Activated CD4-positive, alpha-beta T cell treated with anti-CD3 and anti-CD28 coated beads, Interleukin-2, amount 10 ng/mL, durations not matched to agents 24 days and 14 days (primary cell): ENCODE data around the gene ASIC4. TPM values are rescaled to one million over a fixed set of nuclear protein-coding genes. Genes with fewer than 3 reads are reported as not detected.

Source experiments
- DNase-seq: peaks from one replicate; pipeline ENCODE4 v3.0.0; 2022
- H3K27ac Mint-ChIP-seq: one replicate; pipeline ENCODE4 v1.8.0; 2022; ENCODE audit warnings: mild to moderate bottlenecking, mixed read lengths
- H3K27me3 Mint-ChIP-seq: one replicate; pipeline ENCODE4 v1.8.0; 2022; ENCODE audit warnings: mixed read lengths
- H3K36me3 Mint-ChIP-seq: one replicate; pipeline ENCODE4 v1.8.0; 2022; ENCODE audit warnings: low read depth, mild to moderate bottlenecking, mixed read lengths
- H3K4me1 Mint-ChIP-seq: one replicate; pipeline ENCODE4 v1.8.0; 2021; ENCODE audit warnings: mixed read lengths
- H3K4me3 Mint-ChIP-seq: one replicate; pipeline ENCODE4 v1.8.0; 2022; ENCODE audit warnings: mild to moderate bottlenecking, moderate library complexity, mixed read lengths
- H3K9me3 Mint-ChIP-seq: one replicate; pipeline ENCODE4 v1.8.0; 2021; ENCODE audit warnings: mixed read lengths
- intact Hi-C: fragments of 100-400 bp; cut with micrococcal nuclease; formaldehyde crosslinking; loops from one replicate; pipeline ENCODE4 v1.15.1; 2023
- total RNA-seq: library from RNA; stranded (reverse); gene quantifications from 2 replicates; pipeline ENCODE4 v1.2.3, GENCODE V29; 2022

The ASIC4 gene
- total RNA-seq = not detected in 2 replicates

DNA sequence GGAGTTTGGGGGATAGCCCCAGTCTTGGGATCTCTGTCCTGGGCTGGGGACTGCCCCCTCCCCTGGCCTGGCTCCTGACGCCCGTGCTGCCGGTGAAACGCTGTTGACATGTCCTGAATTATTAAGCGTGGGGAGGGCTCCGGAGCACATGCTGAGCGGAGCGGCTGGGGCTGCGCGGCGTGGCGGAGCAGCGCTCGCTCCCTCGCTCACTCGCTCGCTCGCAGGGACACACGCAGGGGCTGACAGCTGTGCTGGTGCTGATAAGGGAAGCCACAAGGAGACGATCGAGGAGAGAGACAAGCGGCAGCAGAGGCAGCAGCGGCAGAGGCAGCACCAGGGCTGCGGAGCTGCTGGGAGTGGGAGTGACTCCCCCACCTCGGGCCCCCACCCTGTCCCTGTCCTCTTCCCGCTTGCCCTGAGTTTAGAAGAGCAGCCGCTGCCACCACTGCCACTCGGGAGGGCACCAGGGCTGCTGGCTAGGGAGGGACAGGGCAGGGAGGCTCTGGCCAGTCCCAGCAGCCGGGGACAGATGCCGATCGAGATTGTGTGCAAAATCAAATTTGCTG, at the start of gene ASIC4:
ASIC4 (plus strand) TSS at position 287 of the 566 bp plus-strand sequence; CDS start at position 530, 243 bp downstream.
- H3K27ac Mint-ChIP-seq = no peak within 1 kb of the TSS
- no peak for DNase-seq
- intact Hi-C loops = no loop called here

DNA sequence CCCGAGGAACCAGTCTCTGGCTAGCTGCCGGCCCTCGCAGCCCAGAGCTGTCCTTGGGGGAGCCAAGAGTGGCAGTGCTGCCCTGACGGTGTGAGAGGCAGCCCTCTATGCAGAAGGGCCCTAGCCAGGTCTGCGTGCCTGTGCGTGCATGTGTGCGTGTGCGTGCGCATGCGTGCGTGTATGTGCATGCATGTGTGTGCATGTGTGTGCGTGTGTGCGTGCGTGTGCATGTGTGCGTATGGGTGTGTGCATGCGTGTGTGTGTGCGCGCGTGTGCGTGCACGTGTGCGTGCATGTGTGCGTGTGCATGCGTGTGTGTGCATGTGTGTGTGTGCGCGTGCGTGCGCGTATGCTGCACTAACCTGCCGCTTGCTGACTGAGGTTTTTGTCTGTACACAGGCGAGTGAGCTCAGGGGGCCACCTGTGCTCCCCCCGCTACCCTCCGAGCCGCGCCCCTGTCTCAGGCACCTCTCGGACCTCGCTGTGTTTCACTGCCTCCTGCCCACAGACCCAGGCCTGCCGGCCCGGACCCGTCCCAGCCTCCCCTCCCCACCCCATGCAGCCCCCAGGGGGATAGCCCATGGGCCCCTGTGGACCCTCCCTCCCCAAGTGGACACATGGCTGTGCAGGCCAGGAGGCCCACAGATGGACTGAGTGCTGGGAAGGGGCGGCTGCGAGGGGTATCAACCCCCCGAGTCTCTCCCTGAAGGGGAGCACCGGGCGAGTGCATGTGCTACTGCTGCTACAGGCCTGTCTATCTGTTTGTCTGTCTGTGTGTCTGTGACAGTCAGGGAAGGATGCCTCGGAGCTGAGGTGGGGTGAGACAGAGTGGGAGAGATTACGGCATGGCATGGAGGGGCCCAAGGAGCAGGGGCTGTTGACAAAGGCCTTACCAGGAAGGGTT, 48.4 kb upstream of the ASIC4 start:
- Mint-ChIP-seq H3K36me3 (no peaks in the 10 kb centered on the region), H3K4me3 (no peak overlapping the region), H3K27me3 (no peaks in the 10 kb centered on the region), H3K4me1 (no peaks in the 10 kb centered on the region), H3K27ac (no peak overlapping the region), H3K9me3 (no peaks in the 10 kb centered on the region)
- no peak for DNase-seq
- intact Hi-C loops = no loop called here

More for the DNA sequence above, at the start of gene ASIC4:
- no peak within 1 kb of the TSS for H3K4me3 Mint-ChIP-seq
- H3K4me1 Mint-ChIP-seq = peaks cover 12% of the 10 kb centered on the region
- peaks cover 68% of the 10 kb centered on the region for H3K27me3 Mint-ChIP-seq
- no peaks in the 10 kb centered on the region for H3K36me3 Mint-ChIP-seq
- H3K9me3 Mint-ChIP-seq = no peaks in the 10 kb centered on the region

DNA sequence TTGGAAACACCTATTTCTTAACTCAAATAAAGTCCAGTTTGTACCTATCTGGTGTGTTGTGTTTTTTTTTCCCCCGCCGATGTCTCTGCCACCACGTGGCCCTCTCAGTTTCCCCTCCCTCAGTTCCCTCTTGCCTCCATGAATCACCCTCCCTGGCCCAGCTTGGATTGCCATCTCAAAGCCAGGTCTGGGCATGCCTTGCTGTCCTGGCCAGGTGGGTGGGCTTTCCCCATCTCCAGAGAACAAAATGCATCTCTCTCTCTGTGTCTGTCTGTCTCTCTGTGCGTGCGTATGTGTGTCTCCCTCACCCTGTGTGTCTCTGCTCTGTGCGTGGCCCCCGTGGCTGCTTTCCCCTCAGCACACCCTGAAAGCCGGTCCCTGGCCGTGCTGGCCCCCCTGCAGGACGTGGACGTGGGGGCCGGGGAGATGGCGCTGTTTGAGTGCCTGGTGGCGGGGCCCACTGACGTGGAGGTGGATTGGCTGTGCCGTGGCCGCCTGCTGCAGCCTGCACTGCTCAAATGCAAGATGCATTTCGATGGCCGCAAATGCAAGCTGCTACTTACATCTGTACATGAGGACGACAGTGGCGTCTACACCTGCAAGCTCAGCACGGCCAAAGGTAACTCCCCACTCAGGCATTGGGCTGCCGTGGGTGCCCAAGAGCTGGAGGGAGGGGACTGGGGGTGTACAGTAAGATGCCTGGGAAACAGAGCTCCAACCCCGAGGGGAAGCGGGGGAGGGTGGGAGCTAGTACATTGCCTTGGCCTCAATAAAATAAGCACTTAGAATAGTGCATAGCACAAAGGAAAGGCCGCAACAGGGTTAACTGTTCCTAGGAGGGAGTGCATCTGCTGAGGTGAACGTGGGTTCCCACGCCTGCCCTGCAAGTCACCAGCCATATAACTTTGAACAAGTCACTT, 47.2 kb upstream of the ASIC4 start:
- Mint-ChIP-seq H3K9me3 (no peaks in the 10 kb centered on the region), H3K4me1 (no peaks in the 10 kb centered on the region), H3K27me3 (no peaks in the 10 kb centered on the region), H3K4me3 (no peak overlapping the region), H3K36me3 (no peaks in the 10 kb centered on the region), H3K27ac (no peak overlapping the region)
- intact Hi-C loops = no loop called here
- no peak for DNase-seq

GRCh38 chr2:219467736-219468075, 46.6 kb upstream of the ASIC4 start:
- no peaks in the 10 kb centered on the region for H3K27me3 Mint-ChIP-seq
- H3K4me1 Mint-ChIP-seq = no peaks in the 10 kb centered on the region
- DNase-seq = no peak
- intact Hi-C loops = no loop called here
- H3K9me3 Mint-ChIP-seq = no peaks in the 10 kb centered on the region
- H3K27ac Mint-ChIP-seq = no peak overlapping the region
- no peak overlapping the region for H3K4me3 Mint-ChIP-seq
- H3K36me3 Mint-ChIP-seq = no peaks in the 10 kb centered on the region

DNA sequence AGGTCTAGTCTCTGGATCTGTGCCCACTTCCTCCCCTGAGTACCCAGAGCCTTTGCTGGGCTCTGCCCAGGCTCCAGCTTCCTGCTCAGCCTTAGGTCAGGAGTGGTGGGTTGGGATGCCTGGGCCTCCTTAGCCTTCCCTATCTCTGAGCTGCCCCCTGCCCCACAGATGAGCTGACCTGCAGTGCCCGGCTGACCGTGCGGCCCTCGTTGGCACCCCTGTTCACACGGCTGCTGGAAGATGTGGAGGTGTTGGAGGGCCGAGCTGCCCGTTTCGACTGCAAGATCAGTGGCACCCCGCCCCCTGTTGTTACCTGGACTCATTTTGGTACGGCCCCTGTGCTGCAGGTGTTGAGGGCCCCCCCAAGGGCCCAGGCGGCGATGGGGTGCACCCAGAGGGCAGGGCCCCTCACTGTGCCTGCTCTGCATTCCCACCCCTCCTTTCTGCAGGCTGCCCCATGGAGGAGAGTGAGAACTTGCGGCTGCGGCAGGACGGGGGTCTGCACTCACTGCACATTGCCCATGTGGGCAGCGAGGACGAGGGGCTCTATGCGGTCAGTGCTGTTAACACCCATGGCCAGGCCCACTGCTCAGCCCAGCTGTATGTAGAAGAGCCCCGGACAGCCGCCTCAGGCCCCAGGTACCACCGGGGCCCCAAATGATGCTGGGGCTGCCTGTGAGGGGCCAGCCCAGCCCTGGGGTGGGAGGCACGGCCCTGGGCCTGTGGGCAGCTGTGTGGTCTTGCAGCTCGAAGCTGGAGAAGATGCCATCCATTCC, 45.7 kb upstream of the ASIC4 start:
- H3K9me3 Mint-ChIP-seq = no peaks in the 10 kb centered on the region
- no peaks in the 10 kb centered on the region for H3K36me3 Mint-ChIP-seq
- DNase-seq = no peak
- H3K4me3 Mint-ChIP-seq = no peak overlapping the region
- no peaks in the 10 kb centered on the region for H3K27me3 Mint-ChIP-seq
- H3K27ac Mint-ChIP-seq = no peak overlapping the region
- H3K4me1 Mint-ChIP-seq = no peaks in the 10 kb centered on the region
- intact Hi-C loops = no loop called here

GRCh38 chr2:219469186-219469724, 45.0 kb upstream of the ASIC4 start:
- H3K36me3 Mint-ChIP-seq = no peaks in the 10 kb centered on the region
- no peak overlapping the region for H3K4me3 Mint-ChIP-seq
- H3K27ac Mint-ChIP-seq = no peak overlapping the region
- DNase-seq = no peak
- no peaks in the 10 kb centered on the region for H3K9me3 Mint-ChIP-seq
- H3K27me3 Mint-ChIP-seq = no peaks in the 10 kb centered on the region
- intact Hi-C loops = no loop called here
- H3K4me1 Mint-ChIP-seq = no peaks in the 10 kb centered on the region

DNA sequence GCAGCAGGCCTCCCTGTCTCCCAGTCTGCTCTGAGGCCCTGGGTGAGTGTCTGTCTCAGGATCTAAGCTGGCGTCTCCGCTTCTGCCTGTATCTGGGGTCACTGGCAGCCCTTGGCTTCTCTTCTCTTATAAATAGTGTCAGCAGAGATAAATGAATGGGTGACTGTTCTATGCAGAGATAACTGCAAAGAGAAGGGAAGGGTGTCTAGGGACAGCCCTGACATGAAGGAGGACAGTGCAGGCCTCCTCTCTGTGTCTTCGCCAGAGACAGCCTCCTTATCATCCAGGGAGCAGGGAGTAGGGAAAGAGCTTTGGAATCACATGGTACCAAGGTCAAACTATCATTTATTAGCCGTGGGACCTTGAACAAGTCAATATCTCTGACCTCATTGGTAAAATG, 43.9 kb upstream of the ASIC4 start:
- Mint-ChIP-seq H3K4me1 (no peaks in the 10 kb centered on the region), H3K4me3 (no peak overlapping the region), H3K27ac (no peak overlapping the region), H3K27me3 (no peaks in the 10 kb centered on the region), H3K9me3 (no peaks in the 10 kb centered on the region), H3K36me3 (no peaks in the 10 kb centered on the region)
- DNase-seq = no peak
- intact Hi-C loops = no loop called here

DNA sequence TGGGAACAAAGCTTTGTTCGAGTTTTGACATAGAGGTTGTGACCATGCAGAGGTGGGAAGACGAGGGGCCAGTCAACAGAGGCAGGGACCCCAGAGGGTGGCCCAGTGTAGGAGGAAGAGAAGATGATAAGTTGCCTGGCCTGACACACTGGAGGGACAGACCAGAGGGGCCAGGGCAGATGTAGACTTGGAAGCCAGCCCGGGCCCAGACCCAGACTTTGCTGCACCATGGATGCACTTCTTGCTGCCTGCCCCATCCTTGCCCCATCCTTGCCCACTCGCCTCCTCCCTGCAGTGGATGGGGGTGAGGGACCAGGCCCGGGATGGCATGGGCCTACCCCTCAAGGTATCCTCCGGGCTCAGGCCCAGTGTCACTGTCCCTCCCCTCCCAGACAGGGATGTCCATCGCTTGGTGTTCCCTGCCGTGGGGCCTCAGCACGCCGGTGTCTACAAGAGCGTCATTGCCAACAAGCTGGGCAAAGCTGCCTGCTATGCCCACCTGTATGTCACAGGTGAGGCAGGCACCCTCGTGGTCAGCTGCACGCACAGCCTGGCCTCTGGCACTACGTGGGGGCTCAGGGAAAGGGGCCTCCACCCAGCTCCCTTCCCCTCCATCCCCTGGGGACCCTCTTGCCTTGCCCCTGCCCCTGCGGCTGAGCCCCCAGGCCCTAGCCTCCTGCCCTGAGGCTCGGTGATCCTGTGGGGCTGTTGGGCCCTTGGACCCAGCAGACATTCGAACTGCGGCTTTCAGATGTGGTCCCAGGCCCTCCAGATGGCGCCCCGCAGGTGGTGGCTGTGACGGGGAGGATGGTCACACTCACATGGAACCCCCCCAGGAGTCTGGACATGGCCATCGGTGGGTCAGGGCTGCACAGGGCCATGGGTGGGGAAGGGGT, 42.6 kb upstream of the ASIC4 start:
- no peaks in the 10 kb centered on the region for H3K9me3 Mint-ChIP-seq

DNA sequence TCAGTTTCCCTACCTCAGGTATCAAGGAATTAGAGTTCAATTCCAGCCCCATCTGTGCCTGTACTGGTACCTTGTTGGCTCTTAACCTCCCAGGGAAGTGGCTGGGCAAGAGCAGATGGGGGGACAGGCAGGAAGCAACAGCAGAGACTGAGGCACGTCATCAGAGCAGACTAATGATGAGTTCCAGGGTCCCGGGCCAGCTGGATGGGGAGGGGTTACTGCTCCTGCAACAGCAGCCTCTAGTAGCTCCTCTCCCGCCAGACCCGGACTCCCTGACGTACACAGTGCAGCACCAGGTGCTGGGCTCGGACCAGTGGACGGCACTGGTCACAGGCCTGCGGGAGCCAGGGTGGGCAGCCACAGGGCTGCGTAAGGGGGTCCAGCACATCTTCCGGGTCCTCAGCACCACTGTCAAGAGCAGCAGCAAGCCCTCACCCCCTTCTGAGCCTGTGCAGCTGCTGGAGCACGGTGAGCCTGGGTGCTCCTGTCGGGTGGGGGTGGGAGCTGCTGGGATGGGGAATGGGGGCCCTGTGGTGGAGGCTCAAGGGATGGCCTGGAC, 41.6 kb upstream of the ASIC4 start:
- Mint-ChIP-seq H3K9me3 (no peaks in the 10 kb centered on the region), H3K27ac (no peak overlapping the region), H3K27me3 (no peaks in the 10 kb centered on the region), H3K36me3 (no peaks in the 10 kb centered on the region), H3K4me1 (no peaks in the 10 kb centered on the region), H3K4me3 (no peak overlapping the region)
- no peak for DNase-seq
- intact Hi-C loops = no loop called here

More for the DNA sequence above, 42.6 kb upstream of the ASIC4 start:
- Mint-ChIP-seq H3K27ac (no peak overlapping the region), H3K4me1 (no peaks in the 10 kb centered on the region), H3K4me3 (no peak overlapping the region), H3K36me3 (no peaks in the 10 kb centered on the region), H3K27me3 (no peaks in the 10 kb centered on the region)
- intact Hi-C loops = no loop called here
- DNase-seq = no peak

- H3K4me3 Mint-ChIP-seq = no peak overlapping the region
- no peaks in the 10 kb centered on the region for H3K27me3 Mint-ChIP-seq
- no peaks in the 10 kb centered on the region for H3K9me3 Mint-ChIP-seq
- no peak overlapping the region for H3K27ac Mint-ChIP-seq
- intact Hi-C loops = no loop called here
- no peaks in the 10 kb centered on the region for H3K36me3 Mint-ChIP-seq
- DNase-seq = no peak
- no peaks in the 10 kb centered on the region for H3K4me1 Mint-ChIP-seq
Observed at GRCh38 chr2:219473511-219473910, 40.8 kb upstream of the ASIC4 start.

DNA sequence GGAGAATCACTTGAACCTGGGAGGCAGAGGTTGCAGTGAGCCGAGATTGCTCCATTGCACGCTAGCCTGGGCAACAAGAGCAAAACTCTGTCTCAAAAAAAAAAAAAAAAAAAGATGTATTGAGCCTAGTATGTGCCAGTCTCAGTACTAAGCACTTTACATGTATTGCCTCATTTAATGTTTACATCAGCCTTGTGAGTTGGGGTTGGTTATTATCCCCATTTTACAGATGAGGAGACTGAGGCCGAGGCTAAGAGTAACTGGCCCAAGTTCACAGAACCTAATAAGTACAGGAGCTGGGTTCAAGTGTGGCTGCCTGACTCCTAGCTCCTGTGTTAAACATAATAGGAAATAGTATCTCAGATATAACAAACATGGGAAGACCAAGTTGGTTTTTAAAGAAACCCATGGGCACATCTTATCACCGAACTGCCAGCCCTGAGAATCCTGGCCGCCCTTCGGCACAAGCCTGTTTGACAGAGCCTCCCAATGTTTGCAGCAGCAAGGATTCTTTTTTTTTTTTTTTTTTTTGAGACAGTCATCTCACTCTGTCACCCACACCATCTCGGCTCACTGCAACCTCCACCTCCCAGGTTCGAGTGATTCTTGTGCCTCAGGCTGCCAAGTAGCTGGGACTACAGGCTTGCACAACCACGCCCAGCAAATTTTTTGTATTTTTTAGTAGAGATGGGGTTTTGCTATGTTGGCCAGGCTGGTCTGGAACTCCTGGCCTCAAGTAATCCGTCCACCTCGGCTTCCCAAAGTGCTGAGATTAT, 39.8 kb upstream of the ASIC4 start:
- no peak overlapping the region for H3K27ac Mint-ChIP-seq
- H3K27me3 Mint-ChIP-seq = no peaks in the 10 kb centered on the region
- no peak for DNase-seq
- intact Hi-C loops = loop anchor here (5.0 kb wide), 1 partner anchor 72 kb away; no protein-coding TSS in a partner anchor
- no peaks in the 10 kb centered on the region for H3K36me3 Mint-ChIP-seq
- no peak overlapping the region for H3K4me3 Mint-ChIP-seq
- H3K4me1 Mint-ChIP-seq = no peaks in the 10 kb centered on the region
- H3K9me3 Mint-ChIP-seq = no peaks in the 10 kb centered on the region

DNA sequence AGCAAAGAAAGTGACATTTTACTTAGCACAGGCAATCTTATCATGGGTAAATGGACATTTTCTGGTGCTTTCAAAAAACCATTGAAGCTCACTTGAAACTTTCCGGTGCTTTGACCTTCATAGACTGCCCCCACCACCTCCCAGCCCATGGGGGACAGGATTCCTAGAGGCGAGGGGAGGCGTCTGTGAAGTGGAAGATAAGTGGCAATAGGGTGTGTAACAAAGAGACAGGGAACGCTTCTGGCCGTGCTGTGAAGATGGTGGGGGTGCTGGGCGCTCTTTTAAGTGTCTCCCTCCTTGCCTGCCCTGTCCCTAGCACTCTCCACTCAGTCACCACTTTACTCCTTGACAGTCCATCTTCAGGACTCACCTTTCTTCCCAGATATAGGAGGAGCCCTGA, 39.0 kb upstream of the ASIC4 start:
- Mint-ChIP-seq H3K27me3 (no peaks in the 10 kb centered on the region), H3K9me3 (no peaks in the 10 kb centered on the region), H3K27ac (no peak overlapping the region), H3K36me3 (no peaks in the 10 kb centered on the region), H3K4me3 (no peak overlapping the region), H3K4me1 (no peaks in the 10 kb centered on the region)
- intact Hi-C loops = loop anchor here (5.0 kb wide), 1 partner anchor 73 kb away; no protein-coding TSS in a partner anchor
- no peak for DNase-seq
